Neural cell (in vitro differentiated cells): ENCODE data around the gene CACNB2. TPM values are rescaled to one million over a fixed set of nuclear protein-coding genes. Genes with fewer than 3 reads are reported as not detected.
"Not testable (repeated sequence)": the region's sequence is repeated elsewhere in the genome, so short reads cannot be mapped to it uniquely, and the experiment has no call there.

Experiments used
- H2AFZ ChIP-seq: fragments of 200-600, 300-800 bp; sonication (generic), shearing (Covaris generic); 2 replicates; pipeline ENCODE4 v1.6.0; 2014; ENCODE audit warnings: low read depth, mild to moderate bottlenecking, antibody characterized with exemption, low read length, moderate library complexity
- H3F3A ChIP-seq: fragments of 200-600 bp; shearing (Covaris generic); 2 replicates; pipeline ENCODE4 v1.6.1; 2016; ENCODE audit warnings: mild to moderate bottlenecking, moderate library complexity, mixed read lengths, antibody characterized with exemption, low read length; ENCODE audit not compliant: insufficient read depth, poor library complexity, severe bottlenecking
- H3K27ac ChIP-seq: fragments of 200-600, 300-800 bp; sonication (generic), shearing (Covaris generic); 2 replicates; pipeline ENCODE4 v1.5.1; 2014; ENCODE audit warnings: mild to moderate bottlenecking, low read length, moderate library complexity
- H3K27me3 ChIP-seq: fragments of 300-800, 200-600 bp; sonication (generic), shearing (Covaris generic); 2 replicates; pipeline ENCODE4 v1.6.0; 2014; ENCODE audit warnings: mild to moderate bottlenecking, low read depth, low read length, moderate library complexity; ENCODE audit not compliant: insufficient read depth
- H3K36me3 ChIP-seq: fragments of 300-800, 200-600 bp; sonication (generic), shearing (Covaris generic); 2 replicates; pipeline ENCODE4 v1.5.1; 2014; ENCODE audit warnings: mild to moderate bottlenecking, antibody characterized with exemption, low read length, moderate library complexity; ENCODE audit not compliant: insufficient read depth
- H3K4me2 ChIP-seq: fragments of 300-800, 200-600 bp; sonication (generic), shearing (Covaris generic); 2 replicates; pipeline ENCODE4 v1.6.0; 2014; ENCODE audit warnings: mild to moderate bottlenecking, low read length
- H3K4me3 ChIP-seq: fragments of 300-800, 200-600 bp; sonication (generic), shearing (Covaris generic); 2 replicates; pipeline ENCODE4 v1.5.1; 2014; ENCODE audit warnings: mild to moderate bottlenecking, low read length, moderate library complexity
- H3K79me2 ChIP-seq: fragments of 200-600 bp; shearing (Covaris generic); replicated peaks from 2 replicates; pipeline ENCODE4 v1.6.0; 2014; ENCODE audit warnings: mild to moderate bottlenecking, low read length, moderate library complexity; ENCODE audit not compliant: insufficient read depth
- H3K9ac ChIP-seq: fragments of 300-800, 200-600 bp; sonication (generic), shearing (Covaris generic); 2 replicates; pipeline ENCODE4 v1.6.1; 2016; ENCODE audit warnings: mild to moderate bottlenecking, low read length, mixed read lengths
- H3K9me2 ChIP-seq: fragments of 200-600 bp; shearing (Covaris generic); 2 replicates; pipeline ENCODE4 v1.6.1; 2016; ENCODE audit warnings: mild to moderate bottlenecking, low read length, mixed read lengths; ENCODE audit not compliant: insufficient read depth
- H3K9me3 ChIP-seq: fragments of 200-600, 300-800 bp; sonication (generic), shearing (Covaris generic); 2 replicates; pipeline ENCODE4 v1.6.1; 2016; ENCODE audit warnings: mild to moderate bottlenecking, mixed run types, low read length, moderate library complexity, mixed read lengths
- H4K20me1 ChIP-seq: fragments of 200-600 bp; shearing (Covaris generic); 2 replicates; pipeline ENCODE4 v1.6.1; 2016; ENCODE audit warnings: mild to moderate bottlenecking, mixed run types; ENCODE audit not compliant: insufficient read depth
- EP300 ChIP-seq: fragments of 450-650 bp; conservative IDR thresholded peaks from 2 replicates; pipeline ENCODE4 v1.6.1; 2014; ENCODE audit warnings: antibody characterized with exemption, mild to moderate bottlenecking, moderate library complexity; ENCODE audit not compliant: poor library complexity, severe bottlenecking
- EZH2 ChIP-seq: fragments of 200-600, 300-800 bp; shearing (Covaris generic), sonication (generic); IDR thresholded peaks from 2 replicates; pipeline ENCODE4 v1.6.1; 2014; ENCODE audit warnings: antibody characterized with exemption, low read length, borderline replicate concordance, mild to moderate bottlenecking; ENCODE audit not compliant: insufficient read depth, poor library complexity, severe bottlenecking
- MXI1 ChIP-seq: fragments of 450-650 bp; conservative IDR thresholded peaks from 2 replicates; pipeline ENCODE4 v1.6.1; 2014; ENCODE audit warnings: antibody characterized with exemption, mild to moderate bottlenecking; ENCODE audit not compliant: poor library complexity, severe bottlenecking
- POLR2AphosphoS5 ChIP-seq: IDR thresholded peaks from 2 replicates; pipeline ENCODE4 v1.6.1; 2012
- RAD21 ChIP-seq: fragments of 450-650 bp; conservative IDR thresholded peaks from 2 replicates; pipeline ENCODE4 v1.6.1; 2014; ENCODE audit warnings: antibody characterized with exemption, mild to moderate bottlenecking, moderate library complexity
- SMC3 ChIP-seq: fragments of 450-650 bp; conservative IDR thresholded peaks from 2 replicates; pipeline ENCODE4 v1.6.1; 2014; ENCODE audit warnings: antibody characterized with exemption, mild to moderate bottlenecking, moderate library complexity; ENCODE audit not compliant: poor library complexity
- TAF1 ChIP-seq: IDR thresholded peaks from 2 replicates; pipeline ENCODE4 v1.6.1; 2012; ENCODE audit warnings: low read depth
- polyA plus RNA-seq: library from polyadenylated mRNA; depleted of rRNA; stranded (reverse); fragments of >200 nt; gene quantifications from 2 replicates; pipeline ENCODE4 v1.2.3, GENCODE V29; 2014
- TF ChIP-seq, protein P1 (sequence below): fragments of 450-650 bp; IDR thresholded peaks from 2 replicates; pipeline ENCODE4 v1.5.1; 2014; ENCODE audit warnings: antibody characterized with exemption, mild to moderate bottlenecking, moderate library complexity; ENCODE audit not compliant: poor library complexity, severe bottlenecking
- TF ChIP-seq, protein P2 (sequence below): IDR thresholded peaks from 2 replicates; pipeline ENCODE4 v1.6.1; 2012; ENCODE audit warnings: borderline replicate concordance

CACNB2 gene
- polyA plus RNA-seq, 1 donor from 2014 or later = 14.3 TPM

DNA sequence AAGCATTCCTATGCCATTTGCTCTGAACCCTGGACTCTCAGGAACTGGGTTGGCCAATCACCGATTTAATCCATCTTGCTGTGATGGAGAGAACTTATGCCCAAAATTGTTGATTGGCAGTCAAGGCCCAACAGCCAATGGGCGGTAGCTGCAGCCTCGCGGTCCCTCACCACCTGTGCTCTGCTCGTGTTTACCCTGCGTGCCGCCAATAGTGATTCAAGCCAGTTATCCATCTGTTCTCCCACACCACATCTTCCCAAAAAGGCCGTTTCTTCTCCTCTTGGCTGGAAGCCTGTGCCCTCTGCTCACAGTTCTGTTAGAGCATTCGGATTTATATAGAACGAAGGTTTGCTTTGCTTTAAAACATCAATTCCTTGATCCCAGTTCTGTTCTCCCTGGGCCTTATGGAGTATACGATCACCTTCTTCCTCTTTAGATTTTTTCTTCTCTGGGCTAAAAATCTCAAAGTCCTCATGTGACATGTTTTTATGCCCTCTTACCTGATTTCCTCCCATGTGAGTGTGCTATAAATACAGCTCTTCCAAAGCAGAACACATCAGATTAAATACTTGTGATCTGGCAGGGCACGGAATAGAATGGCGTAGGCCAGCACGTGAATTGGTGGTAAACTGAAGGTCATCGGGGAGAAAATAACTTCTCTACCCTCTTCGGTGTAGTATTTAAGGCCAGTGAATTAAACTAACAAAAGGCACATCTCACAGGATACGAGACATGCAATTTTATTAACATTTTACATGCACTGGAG, 298.3 kb downstream of the CACNB2 start:
- no peaks in the 10 kb centered on the region for H3K27me3 ChIP-seq
- H3K36me3 ChIP-seq = no peaks in the 10 kb centered on the region
- no peak overlapping the region for H3K4me3 ChIP-seq
- no peaks in the 10 kb centered on the region for H3K79me2 ChIP-seq
- H3K27ac ChIP-seq = no peak overlapping the region
- TF ChIP-seq SMC3 (no peak), EP300 (no peak), POLR2AphosphoS5 (no peak), TAF1 (no peak), MXI1 (no peak), RAD21 (no peak), EZH2 (no peak)
- TF ChIP-seq, protein P1, sequence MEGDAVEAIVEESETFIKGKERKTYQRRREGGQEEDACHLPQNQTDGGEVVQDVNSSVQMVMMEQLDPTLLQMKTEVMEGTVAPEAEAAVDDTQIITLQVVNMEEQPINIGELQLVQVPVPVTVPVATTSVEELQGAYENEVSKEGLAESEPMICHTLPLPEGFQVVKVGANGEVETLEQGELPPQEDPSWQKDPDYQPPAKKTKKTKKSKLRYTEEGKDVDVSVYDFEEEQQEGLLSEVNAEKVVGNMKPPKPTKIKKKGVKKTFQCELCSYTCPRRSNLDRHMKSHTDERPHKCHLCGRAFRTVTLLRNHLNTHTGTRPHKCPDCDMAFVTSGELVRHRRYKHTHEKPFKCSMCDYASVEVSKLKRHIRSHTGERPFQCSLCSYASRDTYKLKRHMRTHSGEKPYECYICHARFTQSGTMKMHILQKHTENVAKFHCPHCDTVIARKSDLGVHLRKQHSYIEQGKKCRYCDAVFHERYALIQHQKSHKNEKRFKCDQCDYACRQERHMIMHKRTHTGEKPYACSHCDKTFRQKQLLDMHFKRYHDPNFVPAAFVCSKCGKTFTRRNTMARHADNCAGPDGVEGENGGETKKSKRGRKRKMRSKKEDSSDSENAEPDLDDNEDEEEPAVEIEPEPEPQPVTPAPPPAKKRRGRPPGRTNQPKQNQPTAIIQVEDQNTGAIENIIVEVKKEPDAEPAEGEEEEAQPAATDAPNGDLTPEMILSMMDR = no peak
- TF ChIP-seq, protein P2, sequence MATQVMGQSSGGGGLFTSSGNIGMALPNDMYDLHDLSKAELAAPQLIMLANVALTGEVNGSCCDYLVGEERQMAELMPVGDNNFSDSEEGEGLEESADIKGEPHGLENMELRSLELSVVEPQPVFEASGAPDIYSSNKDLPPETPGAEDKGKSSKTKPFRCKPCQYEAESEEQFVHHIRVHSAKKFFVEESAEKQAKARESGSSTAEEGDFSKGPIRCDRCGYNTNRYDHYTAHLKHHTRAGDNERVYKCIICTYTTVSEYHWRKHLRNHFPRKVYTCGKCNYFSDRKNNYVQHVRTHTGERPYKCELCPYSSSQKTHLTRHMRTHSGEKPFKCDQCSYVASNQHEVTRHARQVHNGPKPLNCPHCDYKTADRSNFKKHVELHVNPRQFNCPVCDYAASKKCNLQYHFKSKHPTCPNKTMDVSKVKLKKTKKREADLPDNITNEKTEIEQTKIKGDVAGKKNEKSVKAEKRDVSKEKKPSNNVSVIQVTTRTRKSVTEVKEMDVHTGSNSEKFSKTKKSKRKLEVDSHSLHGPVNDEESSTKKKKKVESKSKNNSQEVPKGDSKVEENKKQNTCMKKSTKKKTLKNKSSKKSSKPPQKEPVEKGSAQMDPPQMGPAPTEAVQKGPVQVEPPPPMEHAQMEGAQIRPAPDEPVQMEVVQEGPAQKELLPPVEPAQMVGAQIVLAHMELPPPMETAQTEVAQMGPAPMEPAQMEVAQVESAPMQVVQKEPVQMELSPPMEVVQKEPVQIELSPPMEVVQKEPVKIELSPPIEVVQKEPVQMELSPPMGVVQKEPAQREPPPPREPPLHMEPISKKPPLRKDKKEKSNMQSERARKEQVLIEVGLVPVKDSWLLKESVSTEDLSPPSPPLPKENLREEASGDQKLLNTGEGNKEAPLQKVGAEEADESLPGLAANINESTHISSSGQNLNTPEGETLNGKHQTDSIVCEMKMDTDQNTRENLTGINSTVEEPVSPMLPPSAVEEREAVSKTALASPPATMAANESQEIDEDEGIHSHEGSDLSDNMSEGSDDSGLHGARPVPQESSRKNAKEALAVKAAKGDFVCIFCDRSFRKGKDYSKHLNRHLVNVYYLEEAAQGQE = no peak
- H4K20me1 ChIP-seq = no peaks in the 10 kb centered on the region
- no peak overlapping the region for H3K9ac ChIP-seq
- no peak overlapping the region for H2AFZ ChIP-seq
- H3K9me2 ChIP-seq = no peaks in the 10 kb centered on the region
- H3F3A ChIP-seq = no peaks in the 10 kb centered on the region
- no peak overlapping the region for H3K4me2 ChIP-seq
- H3K9me3 ChIP-seq = no peaks in the 10 kb centered on the region

DNA sequence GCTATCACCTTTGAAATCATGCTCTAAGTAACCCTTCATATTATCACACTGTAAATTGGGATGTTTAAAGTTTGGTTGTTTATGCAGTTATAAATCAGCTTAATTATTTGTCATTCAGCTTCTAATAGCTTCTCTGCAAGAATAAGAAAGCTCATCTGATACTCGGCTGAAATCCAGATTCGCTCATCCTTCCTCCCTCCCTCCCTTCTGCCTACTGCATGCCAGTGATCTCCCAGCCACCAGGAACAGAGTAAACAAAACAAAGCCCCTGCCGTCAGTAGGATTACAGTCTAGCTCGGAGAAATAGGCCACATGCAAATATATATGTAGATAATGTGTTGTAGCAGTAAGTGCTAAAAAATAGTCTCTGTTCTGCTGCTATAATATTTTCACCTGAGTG, 299.4 kb downstream of the CACNB2 start:
- H3K27me3 ChIP-seq = no peaks in the 10 kb centered on the region
- H3F3A ChIP-seq = no peaks in the 10 kb centered on the region
- H3K9me2 ChIP-seq = no peaks in the 10 kb centered on the region
- H3K4me3 ChIP-seq = no peak overlapping the region
- H3K9me3 ChIP-seq = no peaks in the 10 kb centered on the region
- no peak for TF ChIP-seq POLR2AphosphoS5
- no peak overlapping the region for H2AFZ ChIP-seq
- H3K27ac ChIP-seq = no peak overlapping the region
- H3K9ac ChIP-seq = no peak overlapping the region
- H3K4me2 ChIP-seq = no peak overlapping the region
- no peaks in the 10 kb centered on the region for H3K79me2 ChIP-seq
- no peaks in the 10 kb centered on the region for H4K20me1 ChIP-seq
- H3K36me3 ChIP-seq = no peaks in the 10 kb centered on the region

DNA sequence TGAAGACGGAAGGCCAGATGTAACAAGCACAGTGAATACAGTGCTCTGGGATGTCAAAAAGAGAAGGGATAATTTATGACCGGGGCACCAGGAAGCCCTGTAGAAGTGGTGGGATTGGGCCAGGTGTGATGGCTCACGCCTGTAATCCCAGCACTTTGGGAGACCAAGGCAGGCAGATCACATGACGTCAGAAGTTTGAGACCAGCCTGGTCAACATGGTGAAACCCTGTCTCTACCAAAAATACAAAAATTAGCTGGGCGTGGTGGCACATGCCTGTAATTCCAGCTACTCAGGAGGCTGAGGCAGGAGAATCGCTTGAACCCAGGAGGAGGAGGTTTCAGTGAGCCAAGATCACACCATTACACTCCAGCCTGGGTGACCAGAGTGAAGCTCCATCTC, 305.4 kb downstream of the CACNB2 start:
- not testable (repeated sequence) for H3K4me2 ChIP-seq, H3K36me3 ChIP-seq, H3K9ac ChIP-seq, H2AFZ ChIP-seq, H3K27me3 ChIP-seq, H3F3A ChIP-seq, H3K9me2 ChIP-seq, H3K9me3 ChIP-seq, H3K79me2 ChIP-seq, H3K4me3 ChIP-seq, H3K27ac ChIP-seq, H4K20me1 ChIP-seq
